Measurements from ENCODE around the gene EMB.
"Not testable (repeated sequence)": the region's sequence is repeated elsewhere in the genome, so short reads cannot be mapped to it uniquely, and the experiment has no call there.

DNA sequence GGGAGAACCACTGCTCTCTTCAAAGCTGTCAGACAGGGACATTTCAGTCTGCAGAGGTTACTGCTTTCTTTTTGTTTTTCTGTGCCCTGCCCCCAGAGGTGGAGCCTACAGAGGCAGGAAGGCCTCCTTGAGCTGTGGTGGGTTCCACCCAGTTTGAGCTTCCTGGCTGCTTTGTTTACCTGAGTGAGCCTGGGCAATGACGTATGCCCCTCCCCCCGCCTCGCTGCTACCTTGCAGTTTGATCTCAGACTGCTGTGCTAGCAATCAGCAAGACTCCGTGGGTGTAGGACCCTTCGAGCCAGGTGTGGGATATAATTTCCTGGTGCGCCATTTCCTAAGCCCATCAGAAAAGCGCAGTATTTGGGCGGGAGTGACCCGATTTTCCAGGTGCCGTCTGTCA is 48.4 kb upstream of the EMB start:
- TF ChIP-seq, protein P1, sequence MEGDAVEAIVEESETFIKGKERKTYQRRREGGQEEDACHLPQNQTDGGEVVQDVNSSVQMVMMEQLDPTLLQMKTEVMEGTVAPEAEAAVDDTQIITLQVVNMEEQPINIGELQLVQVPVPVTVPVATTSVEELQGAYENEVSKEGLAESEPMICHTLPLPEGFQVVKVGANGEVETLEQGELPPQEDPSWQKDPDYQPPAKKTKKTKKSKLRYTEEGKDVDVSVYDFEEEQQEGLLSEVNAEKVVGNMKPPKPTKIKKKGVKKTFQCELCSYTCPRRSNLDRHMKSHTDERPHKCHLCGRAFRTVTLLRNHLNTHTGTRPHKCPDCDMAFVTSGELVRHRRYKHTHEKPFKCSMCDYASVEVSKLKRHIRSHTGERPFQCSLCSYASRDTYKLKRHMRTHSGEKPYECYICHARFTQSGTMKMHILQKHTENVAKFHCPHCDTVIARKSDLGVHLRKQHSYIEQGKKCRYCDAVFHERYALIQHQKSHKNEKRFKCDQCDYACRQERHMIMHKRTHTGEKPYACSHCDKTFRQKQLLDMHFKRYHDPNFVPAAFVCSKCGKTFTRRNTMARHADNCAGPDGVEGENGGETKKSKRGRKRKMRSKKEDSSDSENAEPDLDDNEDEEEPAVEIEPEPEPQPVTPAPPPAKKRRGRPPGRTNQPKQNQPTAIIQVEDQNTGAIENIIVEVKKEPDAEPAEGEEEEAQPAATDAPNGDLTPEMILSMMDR (conservative IDR thresholded peaks at IDR 0.05; ENCODE audit: low read depth, low read length) = not testable (repeated sequence)
- not testable (repeated sequence) for TF ChIP-seq RFX5 (IDR thresholded peaks at IDR 0.05; ENCODE audit: low read depth, low read length); POLR2A (IDR thresholded peaks at IDR 0.05; ENCODE audit: low read depth, low read length); SMC3 (IDR thresholded peaks at IDR 0.05; ENCODE audit: low read depth, low read length); RAD21 (IDR thresholded peaks at IDR 0.05; ENCODE audit: low read length)
- TF ChIP-seq, protein P2, sequence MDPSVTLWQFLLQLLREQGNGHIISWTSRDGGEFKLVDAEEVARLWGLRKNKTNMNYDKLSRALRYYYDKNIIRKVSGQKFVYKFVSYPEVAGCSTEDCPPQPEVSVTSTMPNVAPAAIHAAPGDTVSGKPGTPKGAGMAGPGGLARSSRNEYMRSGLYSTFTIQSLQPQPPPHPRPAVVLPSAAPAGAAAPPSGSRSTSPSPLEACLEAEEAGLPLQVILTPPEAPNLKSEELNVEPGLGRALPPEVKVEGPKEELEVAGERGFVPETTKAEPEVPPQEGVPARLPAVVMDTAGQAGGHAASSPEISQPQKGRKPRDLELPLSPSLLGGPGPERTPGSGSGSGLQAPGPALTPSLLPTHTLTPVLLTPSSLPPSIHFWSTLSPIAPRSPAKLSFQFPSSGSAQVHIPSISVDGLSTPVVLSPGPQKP (IDR thresholded peaks at IDR 0.05; ENCODE audit: borderline replicate concordance, low read depth, low read length) = not testable (repeated sequence)

Data from IMR-90 (cell line).